BJ (cell line): ENCODE data around the gene EIF4G3. TPM values are rescaled to one million over a fixed set of nuclear protein-coding genes. Genes with fewer than 3 reads are reported as not detected.

Experiments
- CTCF ChIA-PET: fragments of 350-600 bp; formaldehyde crosslinking; extraction: SDS; loops from one replicate; lab custom pipeline; 2021; ENCODE audit warnings: antibody characterized with exemption, inconsistent platforms; lab: Yijun Ruan, JAX
- POLR2A ChIA-PET: fragments of 300-600 bp; sonication (Branson Sonifier 250); formaldehyde crosslinking; extraction: SDS; loops from one replicate; lab custom pipeline; 2021; ENCODE audit warnings: antibody characterized with exemption; lab: Charles Lee
- DNase-seq: peaks from one replicate; pipeline ENCODE4 v3.0.0-alpha.2; 2011; ENCODE audit warnings: low read depth
- H3K27me3 ChIP-seq: 2 replicates; pipeline ENCODE4 v1.6.0; 2011; ENCODE audit warnings: low read length; ENCODE audit not compliant: control insufficient read depth, insufficient read depth
- H3K36me3 ChIP-seq: 2 replicates; pipeline ENCODE4 v1.5.1; 2011; ENCODE audit warnings: low read length; ENCODE audit not compliant: control insufficient read depth, insufficient read depth
- H3K4me3 ChIP-seq: 2 replicates; pipeline ENCODE4 v1.5.1; 2011; ENCODE audit warnings: low read depth, mild to moderate bottlenecking, control low read depth, low read length
- CTCF ChIP-seq: IDR thresholded peaks from 2 replicates; pipeline ENCODE4 v1.5.1; 2011; ENCODE audit warnings: low read depth, mild to moderate bottlenecking, control low read depth, inconsistent platforms, low read length, moderate library complexity; ENCODE audit not compliant: insufficient read depth
- polyA plus RNA-seq: library from polyadenylated mRNA; depleted of rRNA; stranded (reverse); fragments of >200 nt; gene quantifications from 2 replicates; pipeline ENCODE4 v1.2.3, GENCODE V29; 2011

EIF4G3 gene
- polyA plus RNA-seq, 1 experiment: 62.0 TPM

GRCh38 chr1:21153388-21153787 is 23.3 kb downstream of the EIF4G3 start:
- ChIA-PET POLR2A (no interaction called here), CTCF (interaction anchor here (1.5 to 1.6 kb wide), 2 partner anchors 9 to 15 kb away, joined by 5 to 6 read pairs; no protein-coding TSS in a partner anchor)

GRCh38 chr1:21152423-21153100 is 24.1 kb downstream of the EIF4G3 start:
- POLR2A ChIA-PET: interaction anchor here (0.6 kb wide), 1 partner anchor 366 kb away, joined by 3 read pairs; the partner anchor contains the start of gene HP1BP3
- TF ChIP-seq CTCF: no peak
- no peaks in the 10 kb centered on the region for H3K27me3 ChIP-seq
- CTCF ChIA-PET: interaction anchor here (1.6 kb wide), 1 partner anchor 10 kb away, joined by 6 read pairs; no protein-coding TSS in a partner anchor
- no peak for DNase-seq
- no peaks in the 10 kb centered on the region for H3K36me3 ChIP-seq
- no peak overlapping the region for H3K4me3 ChIP-seq

More at GRCh38 chr1:21153388-21153787, 23.3 kb downstream of the EIF4G3 start:
- Histone ChIP-seq H3K4me3 (no peak overlapping the region), H3K36me3 (no peaks in the 10 kb centered on the region), H3K27me3 (no peaks in the 10 kb centered on the region)
- TF ChIP-seq CTCF: no peak
- no peak for DNase-seq

- ChIA-PET POLR2A (no interaction called here), CTCF (interaction anchor here (1.9 kb wide), 1 partner anchor 45 kb away, joined by 7 read pairs; no protein-coding TSS in a partner anchor)
- no peak overlapping the region for H3K4me3 ChIP-seq
- TF ChIP-seq CTCF: no peak
- no peaks in the 10 kb centered on the region for H3K27me3 ChIP-seq
- peak; percentile 92 for DNase-seq
- no peaks in the 10 kb centered on the region for H3K36me3 ChIP-seq
Observed at GRCh38 chr1:21149855-21150432, 26.8 kb downstream of the EIF4G3 start.

- Histone ChIP-seq H3K4me3 (no peak overlapping the region), H3K36me3 (no peaks in the 10 kb centered on the region), H3K27me3 (no peaks in the 10 kb centered on the region)
- ChIA-PET POLR2A (no interaction called here), CTCF (interaction anchor here (0.6 to 1.9 kb wide), 2 partner anchors 46 to 107 kb away, joined by 4 to 7 read pairs; no protein-coding TSS in a partner anchor)
- no peak for TF ChIP-seq CTCF
- peak; percentile 40 for DNase-seq
Observed at GRCh38 chr1:21149430-21149854, 27.3 kb downstream of the EIF4G3 start.

GRCh38 chr1:21143752-21144151 is 32.9 kb downstream of the EIF4G3 start:
- H3K4me3 ChIP-seq: no peak overlapping the region
- ChIA-PET CTCF (interaction anchor here (0.6 to 0.9 kb wide), 3 partner anchors 9 to 391 kb away, joined by 3 to 4 read pairs (median 4); no protein-coding TSS in a partner anchor), POLR2A (no interaction called here)
- no peak for DNase-seq
- no peaks in the 10 kb centered on the region for H3K27me3 ChIP-seq
- H3K36me3 ChIP-seq: no peaks in the 10 kb centered on the region
- no peak for TF ChIP-seq CTCF
